ENCODE measurements around the gene CCDC88B. TPM values are rescaled to one million over a fixed set of nuclear protein-coding genes. Genes with fewer than 3 reads are reported as not detected.
A peak's percentile ranks its signal among the peaks of the same experiment; 100 is the strongest.

The CCDC88B gene
- total RNA-seq, 2 donors from 2014 or later: 14.2 to 15.2 TPM

DNA sequence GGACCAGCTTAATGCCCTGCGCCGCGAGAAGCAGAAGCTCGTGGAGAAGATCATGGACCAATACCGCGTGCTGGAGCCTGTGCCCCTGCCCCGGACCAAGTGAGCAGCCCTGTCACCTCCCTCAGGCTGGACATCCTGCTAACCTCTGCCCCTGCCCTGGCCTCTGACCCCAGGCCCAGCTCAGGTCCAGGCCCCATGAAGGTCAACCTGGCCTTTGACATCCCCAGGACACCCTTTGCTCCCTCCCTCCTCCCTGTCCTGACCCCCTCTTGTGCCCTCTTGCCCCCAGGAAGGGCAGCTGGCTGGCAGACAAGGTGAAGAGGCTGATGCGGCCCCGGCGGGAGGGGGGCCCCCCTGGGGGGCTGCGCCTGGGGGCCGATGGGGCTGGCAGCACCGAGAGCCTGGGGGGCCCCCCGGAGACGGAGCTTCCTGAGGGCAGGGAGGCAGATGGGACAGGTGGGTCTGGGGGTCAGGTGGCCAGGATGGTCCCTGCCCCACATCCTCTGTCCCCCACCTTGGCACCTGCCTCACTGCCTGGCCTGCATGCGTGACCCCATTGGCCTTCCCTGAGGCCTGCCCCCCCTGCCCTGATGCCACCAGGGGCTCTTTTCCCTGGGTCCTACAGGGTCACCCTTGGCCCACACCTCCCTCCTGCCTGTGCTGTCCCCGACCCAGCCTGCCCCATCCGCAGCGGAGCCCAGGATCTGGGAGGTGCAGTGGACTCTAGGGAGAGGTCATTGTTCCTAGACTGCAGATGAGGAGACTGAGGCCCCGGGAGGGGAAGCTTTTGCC lies 13.9 kb downstream of the CCDC88B start:
- WGBS, 2 experiments (ENCODE audit: insufficient coverage in 1 of 2, insufficient read length in 1 of 2): 88 to 96% methylated on average over 11 to 20 of the region's 20 CpGs
- Mint-ChIP-seq H3K27me3 (ENCODE audit: insufficient read depth) (no peaks in the 10 kb centered on the region), H3K9me3 (no peaks in the 10 kb centered on the region), H3K27ac (no peak overlapping the region), H3K4me1 (peaks cover 7% of the 10 kb centered on the region), H3K36me3 (ENCODE audit: low read depth) (no peaks in the 10 kb centered on the region), H3K4me3 (no peak overlapping the region)
- H3K9ac ChIP-seq (ENCODE audit: extremely low read depth, low read length, poor library complexity, severe bottlenecking): no peak overlapping the region
- TF ChIP-seq CTCF (conservative IDR thresholded peaks at IDR 0.05): no peak
- no peaks in the 10 kb centered on the region for H3K27me3 ChIP-seq (ENCODE audit: control insufficient read depth, insufficient read depth, low read length, poor library complexity, severe bottlenecking)
- H3K9me3 ChIP-seq (ENCODE audit: control insufficient read depth, low read length): no peaks in the 10 kb centered on the region
- DNase-seq: peak; percentile 55
- no peak overlapping the region for H3K27ac ChIP-seq (ENCODE audit: low read depth, low read length)
- H3K36me3 ChIP-seq (ENCODE audit: control insufficient read depth, insufficient read depth, low read length): no peaks in the 10 kb centered on the region
- H3K4me3 ChIP-seq (ENCODE audit: low read length): no peak overlapping the region
- peaks cover 7% of the 10 kb centered on the region for H3K4me1 ChIP-seq (ENCODE audit: control insufficient read depth, insufficient read depth, low read length)

DNA sequence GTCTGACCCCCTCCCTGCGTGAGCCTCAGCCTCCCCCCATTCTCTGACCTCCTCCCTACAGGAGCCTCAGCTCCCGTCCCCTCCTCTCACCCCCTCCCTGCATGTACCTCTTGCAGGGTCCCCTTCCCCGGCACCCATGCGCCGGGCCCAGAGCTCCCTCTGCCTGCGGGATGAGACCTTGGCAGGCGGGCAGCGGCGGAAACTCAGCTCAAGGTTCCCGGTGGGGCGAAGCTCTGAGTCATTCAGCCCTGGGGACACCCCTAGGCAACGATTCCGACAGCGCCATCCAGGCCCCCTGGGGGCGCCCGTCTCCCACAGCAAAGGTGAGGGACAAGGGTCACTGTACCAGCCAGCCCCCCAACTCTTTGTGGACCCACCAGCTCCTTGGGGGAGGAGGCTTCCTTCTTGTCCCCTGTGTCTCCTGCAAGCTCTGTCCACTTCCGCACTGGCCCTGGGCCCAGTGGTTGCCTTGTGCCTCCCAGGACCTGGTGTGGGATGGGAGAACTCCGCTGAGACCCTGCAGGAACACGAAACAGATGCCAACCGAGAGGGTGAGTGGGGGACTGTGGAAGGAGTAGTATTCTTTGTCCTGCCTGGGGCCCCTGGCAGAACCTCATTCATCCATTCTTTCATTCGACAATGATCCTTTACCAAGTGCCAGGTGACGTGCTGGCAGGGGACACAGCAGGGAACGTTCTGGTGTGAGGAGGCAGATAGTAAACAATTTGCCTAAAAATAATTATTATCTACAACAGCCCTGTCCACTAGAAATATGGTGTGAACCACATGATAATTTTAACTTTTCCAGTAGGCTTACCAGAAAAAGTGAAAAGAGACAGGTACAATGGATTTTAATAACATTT lies 15.3 kb downstream of the CCDC88B start:
- WGBS, 2 experiments (ENCODE audit: insufficient coverage in 1 of 2, insufficient read length in 1 of 2): 12 to 25% methylated on average over 3 to 20 of the region's 23 CpGs
- Mint-ChIP-seq H3K4me1 (peaks cover 15% of the 10 kb centered on the region), H3K27ac (peak overlapping the region; percentile 76), H3K27me3 (ENCODE audit: insufficient read depth) (no peaks in the 10 kb centered on the region), H3K9me3 (no peaks in the 10 kb centered on the region), H3K4me3 (no peak overlapping the region), H3K36me3 (ENCODE audit: low read depth) (no peaks in the 10 kb centered on the region)
- Histone ChIP-seq H3K36me3 (ENCODE audit: control insufficient read depth, insufficient read depth, low read length) (no peaks in the 10 kb centered on the region), H3K9ac (ENCODE audit: extremely low read depth, low read length, poor library complexity, severe bottlenecking) (no peak overlapping the region), H3K9me3 (ENCODE audit: control insufficient read depth, low read length) (no peaks in the 10 kb centered on the region), H3K27ac (ENCODE audit: low read depth, low read length) (peak overlapping the region; percentile 9), H3K4me3 (ENCODE audit: low read length) (no peak overlapping the region), H3K4me1 (ENCODE audit: control insufficient read depth, insufficient read depth, low read length) (peaks cover 7% of the 10 kb centered on the region), H3K27me3 (ENCODE audit: control insufficient read depth, insufficient read depth, low read length, poor library complexity, severe bottlenecking) (no peaks in the 10 kb centered on the region)
- peak; percentile 77 for TF ChIP-seq CTCF (conservative IDR thresholded peaks at IDR 0.05)
- DNase-seq: peak; percentile 94

DNA sequence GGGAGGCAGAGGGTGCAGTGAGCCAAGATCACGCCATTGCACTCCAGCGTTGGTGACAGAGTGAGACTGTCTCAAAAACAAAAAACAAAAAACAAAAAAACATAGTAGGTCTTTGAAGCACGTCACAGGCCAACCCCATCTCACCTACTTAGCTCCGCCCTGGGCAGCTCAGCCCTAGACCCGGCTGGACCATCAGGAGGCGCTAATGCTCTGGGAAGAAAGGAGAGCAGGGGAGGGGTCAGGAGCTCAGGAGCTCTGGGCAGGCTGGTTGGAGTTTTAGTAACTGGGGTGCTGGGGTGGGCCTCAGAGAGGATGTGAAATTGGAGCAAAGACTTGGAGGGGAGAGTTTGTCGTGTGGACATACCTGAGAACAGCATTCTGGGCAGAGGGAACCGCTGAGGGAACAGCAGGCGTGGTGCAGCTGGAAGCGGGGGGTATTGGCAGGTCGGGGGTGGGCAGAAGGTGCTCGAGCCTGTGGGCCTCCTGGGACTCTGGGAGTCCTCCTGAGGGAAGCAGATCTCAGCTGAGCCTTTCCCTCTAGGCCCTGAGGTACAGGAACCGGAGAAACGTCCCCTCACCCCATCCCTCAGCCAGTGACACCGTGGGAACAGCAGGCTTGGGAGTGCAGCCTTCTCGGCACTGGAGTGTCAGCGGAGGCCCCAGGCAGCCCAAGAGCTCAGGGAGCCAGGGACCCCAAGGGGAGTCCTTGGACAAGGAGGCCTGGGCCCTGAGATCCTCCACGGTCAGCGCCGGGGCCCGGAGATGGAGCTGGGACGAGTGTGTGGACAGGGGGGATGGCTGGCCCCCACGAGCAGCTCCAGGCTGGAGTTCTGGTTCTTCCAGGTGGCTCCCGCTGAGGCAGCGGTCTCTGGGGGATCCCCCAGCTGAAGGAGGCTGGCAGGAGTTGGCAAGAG lies 16.8 kb downstream of the CCDC88B start:
- peak; percentile 97 for DNase-seq
- Histone ChIP-seq H3K9ac (ENCODE audit: extremely low read depth, low read length, poor library complexity, severe bottlenecking) (no peak overlapping the region), H3K4me1 (ENCODE audit: control insufficient read depth, insufficient read depth, low read length) (peaks cover 7% of the 10 kb centered on the region), H3K36me3 (ENCODE audit: control insufficient read depth, insufficient read depth, low read length) (peaks cover 5% of the 10 kb centered on the region), H3K27ac (ENCODE audit: low read depth, low read length) (no peak overlapping the region), H3K9me3 (ENCODE audit: control insufficient read depth, low read length) (no peaks in the 10 kb centered on the region), H3K27me3 (ENCODE audit: control insufficient read depth, insufficient read depth, low read length, poor library complexity, severe bottlenecking) (no peaks in the 10 kb centered on the region), H3K4me3 (ENCODE audit: low read length) (no peak overlapping the region)
- TF ChIP-seq CTCF (conservative IDR thresholded peaks at IDR 0.05): peak; percentile 83
- no peaks in the 10 kb centered on the region for H3K27me3 Mint-ChIP-seq (ENCODE audit: insufficient read depth)
- peak overlapping the region; percentile 3 for H3K4me3 Mint-ChIP-seq
- no peak overlapping the region for H3K27ac Mint-ChIP-seq
- no peaks in the 10 kb centered on the region for H3K9me3 Mint-ChIP-seq
- H3K4me1 Mint-ChIP-seq: peaks cover 15% of the 10 kb centered on the region
- WGBS, 2 experiments (ENCODE audit: insufficient coverage in 1 of 2, insufficient read length in 1 of 2): 81% methylated on average over 11 to 25 of the region's 25 CpGs
- peaks cover 7% of the 10 kb centered on the region for H3K36me3 Mint-ChIP-seq (ENCODE audit: low read depth)

All from endodermal cell (in vitro differentiated cells).